CD4-positive, alpha-beta memory T cell (primary cell): ENCODE measurements around the gene UNC119. TPM values are rescaled to one million over a fixed set of nuclear protein-coding genes. Genes with fewer than 3 reads are reported as not detected.

Experiments
- CTCF ChIA-PET: fragments of 350-600 bp; sonication (Branson Sonifier 250); formaldehyde crosslinking; loops from one replicate; lab custom pipeline; 2021; ENCODE audit warnings: inconsistent platforms; ENCODE audit not compliant: partially characterized antibody; lab: Charles Lee
- POLR2A ChIA-PET: fragments of 350-600 bp; sonication (Branson Sonifier 250); formaldehyde crosslinking; loops from one replicate; lab custom pipeline; 2021; ENCODE audit not compliant: partially characterized antibody; lab: Charles Lee
- DNase-seq, 5 donors: peaks; one replicate each; pipeline versions ENCODE4 v3.0.0 to v3.0.0-alpha.2; 2020 to 2022; ENCODE audit warnings: mixed read lengths in 1 of 5
- H3K27ac ChIP-seq: one replicate; pipeline ENCODE4 v1.7.0; 2013; ENCODE audit warnings: low read depth, low read length
- H3K27me3 ChIP-seq: 2 replicates; pipeline ENCODE4 v1.7.0; 2013; ENCODE audit warnings: mild to moderate bottlenecking, low read length, moderate library complexity; ENCODE audit not compliant: insufficient read depth
- H3K36me3 ChIP-seq: 2 replicates; pipeline ENCODE4 v1.7.0; 2013; ENCODE audit warnings: mild to moderate bottlenecking, low read length, moderate library complexity; ENCODE audit not compliant: insufficient read depth
- H3K4me1 ChIP-seq: 2 replicates; pipeline ENCODE4 v1.7.0; 2013; ENCODE audit warnings: mild to moderate bottlenecking, low read length, moderate library complexity; ENCODE audit not compliant: insufficient read depth
- H3K4me3 ChIP-seq, 2 donors: one replicate each; pipeline ENCODE4 v1.7.0; 2013; ENCODE audit warnings: low read length in 2 of 2, mild to moderate bottlenecking in 1 of 2
- H3K9me3 ChIP-seq, 2 donors: one replicate each; pipeline ENCODE4 v1.7.0; 2013; ENCODE audit warnings: low read length in 2 of 2, control low read depth in 1 of 2; ENCODE audit not compliant: control insufficient read depth in 1 of 2
- H3K27ac Mint-ChIP-seq, 7 donors: one replicate each; pipeline ENCODE4 v1.8.0; 2020 to 2021; ENCODE audit warnings: mixed read lengths in 7 of 7, mild to moderate bottlenecking in 6 of 7, inconsistent platforms in 3 of 7, moderate library complexity in 3 of 7
- H3K27me3 Mint-ChIP-seq, 2 donors: one replicate each; pipeline ENCODE4 v1.8.0; 2020 to 2021; ENCODE audit warnings: mixed read lengths in 2 of 2
- H3K36me3 Mint-ChIP-seq, 2 donors: one replicate each; pipeline ENCODE4 v1.8.0; 2020 to 2021; ENCODE audit warnings: mixed read lengths in 2 of 2, inconsistent platforms in 1 of 2, mild to moderate bottlenecking in 1 of 2
- H3K4me1 Mint-ChIP-seq, 4 donors: one replicate each; pipeline ENCODE4 v1.8.0; 2020 to 2021; ENCODE audit warnings: mixed read lengths in 4 of 4, mild to moderate bottlenecking in 1 of 4
- H3K4me3 Mint-ChIP-seq, 8 donors: one replicate each; pipeline ENCODE4 v1.8.0; 2020 to 2021; ENCODE audit warnings: mixed read lengths in 8 of 8, mild to moderate bottlenecking in 7 of 8, moderate library complexity in 6 of 8, inconsistent platforms in 3 of 8
- H3K9me3 Mint-ChIP-seq, 8 donors: one replicate each; pipeline ENCODE4 v1.8.0; 2020 to 2021; ENCODE audit warnings: mixed read lengths in 8 of 8, mild to moderate bottlenecking in 5 of 8, inconsistent platforms in 3 of 8, moderate library complexity in 1 of 8
- intact Hi-C: fragments of 100-400 bp; cut with micrococcal nuclease; formaldehyde crosslinking; loops from one replicate; pipeline ENCODE4 v1.15.1; 2023
- polyA plus RNA-seq, 2 donors: library from polyadenylated mRNA; unstranded; fragments of 300-500 nt; fragmentation: Illumina TruSeq; gene quantifications; one replicate each; pipeline ENCODE4 v1.2.3, GENCODE V29; 2021
- total RNA-seq, 2 experiments: library from RNA; stranded (reverse); gene quantifications; one replicate each; pipeline ENCODE4 v1.2.3, GENCODE V29; 2021

UNC119 gene
- total and polyA plus RNA-seq, 4 experiments from 2014 or later = 31.8 to 44.0 (median 39.2) TPM

- Histone ChIP-seq H3K4me3 (no peak overlapping the region), H3K4me1 (no peaks in the 10 kb centered on the region), H3K9me3 (no peaks in the 10 kb centered on the region), H3K27ac (no peak overlapping the region), H3K27me3 (no peaks in the 10 kb centered on the region), H3K36me3 (no peaks in the 10 kb centered on the region)
- Mint-ChIP-seq H3K27ac (no peak overlapping the region), H3K4me3 (no peak overlapping the region), H3K36me3 (no peaks in the 10 kb centered on the region), H3K4me1 (no peaks in the 10 kb centered on the region), H3K9me3 (no peaks in the 10 kb centered on the region), H3K27me3 (peaks cover 4 to 7% of the 10 kb centered on the region in 2 donors)
- intact Hi-C loops = no loop called here
- ChIA-PET POLR2A (no interaction called here), CTCF (no interaction called here)
- no peak for DNase-seq
Measured at GRCh38 chr17:28518132-28518531, 34.3 kb downstream of the UNC119 start.

GRCh38 chr17:28515518-28515917 lies 36.9 kb downstream of the UNC119 start:
- Histone ChIP-seq H3K27me3 (no peaks in the 10 kb centered on the region), H3K4me3 (no peak overlapping the region), H3K27ac (no peak overlapping the region), H3K9me3 (no peaks in the 10 kb centered on the region), H3K4me1 (no peaks in the 10 kb centered on the region), H3K36me3 (no peaks in the 10 kb centered on the region)
- POLR2A ChIA-PET = no interaction called here
- CTCF ChIA-PET = no interaction called here
- no peak overlapping the region for H3K27ac Mint-ChIP-seq
- no peaks in the 10 kb centered on the region for H3K4me1 Mint-ChIP-seq
- peaks cover 0 to 2% (median 0%) of the 10 kb centered on the region in 8 donors for H3K9me3 Mint-ChIP-seq
- peaks cover 4 to 7% of the 10 kb centered on the region in 2 donors for H3K27me3 Mint-ChIP-seq
- no peaks in the 10 kb centered on the region for H3K36me3 Mint-ChIP-seq
- intact Hi-C loops = no loop called here
- DNase-seq = no peak
- no peak overlapping the region for H3K4me3 Mint-ChIP-seq

GRCh38 chr17:28514561-28515002 lies 37.8 kb downstream of the UNC119 start:
- CTCF ChIA-PET = no interaction called here
- POLR2A ChIA-PET = no interaction called here
- Histone ChIP-seq H3K27ac (no peak overlapping the region), H3K9me3 (no peaks in the 10 kb centered on the region), H3K27me3 (no peaks in the 10 kb centered on the region), H3K4me1 (no peaks in the 10 kb centered on the region), H3K36me3 (no peaks in the 10 kb centered on the region), H3K4me3 (no peak overlapping the region)
- DNase-seq = no peak
- H3K4me3 Mint-ChIP-seq = no peak overlapping the region
- intact Hi-C loops = no loop called here
- peaks cover 8 to 13% of the 10 kb centered on the region in 2 donors for H3K27me3 Mint-ChIP-seq
- H3K27ac Mint-ChIP-seq = no peak overlapping the region
- no peaks in the 10 kb centered on the region for H3K4me1 Mint-ChIP-seq
- H3K36me3 Mint-ChIP-seq = no peaks in the 10 kb centered on the region
- H3K9me3 Mint-ChIP-seq = peaks cover 0 to 2% (median 0%) of the 10 kb centered on the region in 8 donors

GRCh38 chr17:28513476-28513875 lies 38.9 kb downstream of the UNC119 start:
- no peaks in the 10 kb centered on the region for H3K36me3 Mint-ChIP-seq
- H3K4me3 Mint-ChIP-seq = no peak overlapping the region
- H3K9me3 Mint-ChIP-seq = peaks cover 0 to 2% (median 0%) of the 10 kb centered on the region in 8 donors
- H3K4me1 ChIP-seq = no peaks in the 10 kb centered on the region
- H3K4me1 Mint-ChIP-seq = no peaks in the 10 kb centered on the region
- H3K27me3 Mint-ChIP-seq = peaks cover 9 to 21% of the 10 kb centered on the region in 2 donors
- H3K36me3 ChIP-seq = no peaks in the 10 kb centered on the region
- intact Hi-C loops = no loop called here
- ChIA-PET POLR2A (no interaction called here), CTCF (no interaction called here)
- H3K9me3 ChIP-seq = no peaks in the 10 kb centered on the region
- no peak overlapping the region for H3K4me3 ChIP-seq
- H3K27ac ChIP-seq = no peak overlapping the region
- H3K27me3 ChIP-seq = no peaks in the 10 kb centered on the region
- H3K27ac Mint-ChIP-seq = peak overlapping the region in 1 of 7 donors; percentile 33
- DNase-seq = no peak

- peaks cover 0 to 2% (median 0%) of the 10 kb centered on the region in 8 donors for H3K9me3 Mint-ChIP-seq
- Histone ChIP-seq H3K4me3 (no peak overlapping the region), H3K9me3 (no peaks in the 10 kb centered on the region), H3K36me3 (no peaks in the 10 kb centered on the region), H3K27ac (no peak overlapping the region), H3K27me3 (no peaks in the 10 kb centered on the region), H3K4me1 (no peaks in the 10 kb centered on the region)
- no peaks in the 10 kb centered on the region for H3K36me3 Mint-ChIP-seq
- peaks cover 13 to 27% of the 10 kb centered on the region in 2 donors for H3K27me3 Mint-ChIP-seq
- H3K4me3 Mint-ChIP-seq = no peak overlapping the region
- no peak overlapping the region for H3K27ac Mint-ChIP-seq
- H3K4me1 Mint-ChIP-seq = no peaks in the 10 kb centered on the region
- intact Hi-C loops = no loop called here
- ChIA-PET CTCF (interaction anchor here (0.5 kb wide), 1 partner anchor 587 kb away, joined by 3 read pairs; no protein-coding TSS in a partner anchor), POLR2A (no interaction called here)
- DNase-seq = no peak
Measured at GRCh38 chr17:28511858-28512461, 40.5 kb downstream of the UNC119 start.

- DNase-seq = no peak
- no peaks in the 10 kb centered on the region for H3K27me3 ChIP-seq
- intact Hi-C loops = no loop called here
- POLR2A ChIA-PET = no interaction called here
- no peak overlapping the region for H3K27ac Mint-ChIP-seq
- H3K36me3 Mint-ChIP-seq = no peaks in the 10 kb centered on the region
- peaks cover 0 to 2% (median 0%) of the 10 kb centered on the region in 8 donors for H3K9me3 Mint-ChIP-seq
- H3K4me1 Mint-ChIP-seq = no peaks in the 10 kb centered on the region
- no peaks in the 10 kb centered on the region for H3K36me3 ChIP-seq
- no peak overlapping the region for H3K27ac ChIP-seq
- no peaks in the 10 kb centered on the region for H3K9me3 ChIP-seq
- H3K4me1 ChIP-seq = no peaks in the 10 kb centered on the region
- CTCF ChIA-PET = no interaction called here
- H3K4me3 ChIP-seq = no peak overlapping the region
- peaks cover 16 to 33% of the 10 kb centered on the region in 2 donors for H3K27me3 Mint-ChIP-seq
- H3K4me3 Mint-ChIP-seq = no peak overlapping the region
Measured at GRCh38 chr17:28509789-28510188, 42.6 kb downstream of the UNC119 start.

- Histone ChIP-seq H3K4me3 (no peak overlapping the region), H3K9me3 (no peaks in the 10 kb centered on the region), H3K27me3 (no peaks in the 10 kb centered on the region), H3K4me1 (no peaks in the 10 kb centered on the region), H3K27ac (no peak overlapping the region), H3K36me3 (no peaks in the 10 kb centered on the region)
- no peak for DNase-seq
- Mint-ChIP-seq H3K27ac (peak overlapping the region in 1 of 7 donors; percentile 66), H3K4me1 (no peaks in the 10 kb centered on the region), H3K27me3 (peaks cover 12 to 28% of the 10 kb centered on the region in 2 donors), H3K4me3 (no peak overlapping the region), H3K36me3 (no peaks in the 10 kb centered on the region), H3K9me3 (peaks cover 0 to 2% (median 0%) of the 10 kb centered on the region in 8 donors)
- intact Hi-C loops = no loop called here
- CTCF ChIA-PET = no interaction called here
- POLR2A ChIA-PET = no interaction called here
Measured at GRCh38 chr17:28508211-28508724, 44.2 kb downstream of the UNC119 start.
